Measurements from ENCODE around the gene SUPT3H.

DNA sequence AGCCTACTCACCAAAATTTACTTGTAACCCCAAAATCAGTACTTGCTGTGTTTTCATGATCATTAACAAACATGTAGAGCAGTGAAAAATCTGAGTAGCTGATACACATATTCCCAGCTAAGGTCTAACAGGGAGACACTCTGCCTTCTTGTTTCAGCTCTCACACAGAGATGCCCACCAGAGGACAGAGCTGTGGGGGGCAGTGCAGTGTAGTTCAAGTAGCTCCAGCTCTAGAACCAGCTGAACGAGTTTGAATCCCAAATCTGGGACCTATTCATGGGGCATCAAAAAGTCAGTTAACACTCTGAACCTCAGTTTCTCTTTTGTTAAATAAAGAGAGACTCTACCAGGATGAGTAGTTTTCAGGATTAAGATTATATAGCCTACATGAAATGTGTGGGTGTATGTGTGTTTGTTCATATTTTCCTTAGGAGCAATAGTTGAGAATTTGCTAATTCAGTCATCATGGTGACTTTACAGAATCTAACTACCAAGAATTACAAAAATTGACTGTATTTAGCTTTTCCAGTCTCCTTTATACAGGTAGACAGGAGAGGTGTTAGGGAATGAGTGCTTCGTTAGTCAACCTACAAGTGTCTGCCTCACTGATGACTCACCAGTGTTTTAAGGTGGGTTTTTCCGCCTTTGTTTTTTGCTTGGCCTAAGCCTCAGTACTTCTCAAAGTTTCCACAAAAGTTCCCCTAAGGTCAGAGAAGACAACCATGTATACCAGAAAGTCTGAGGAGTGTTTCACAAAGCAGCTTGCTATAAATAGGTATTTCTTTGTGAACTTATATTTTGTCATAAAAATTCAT, 213.6 kb downstream of the SUPT3H start:
- TF ChIP-seq, protein P1, sequence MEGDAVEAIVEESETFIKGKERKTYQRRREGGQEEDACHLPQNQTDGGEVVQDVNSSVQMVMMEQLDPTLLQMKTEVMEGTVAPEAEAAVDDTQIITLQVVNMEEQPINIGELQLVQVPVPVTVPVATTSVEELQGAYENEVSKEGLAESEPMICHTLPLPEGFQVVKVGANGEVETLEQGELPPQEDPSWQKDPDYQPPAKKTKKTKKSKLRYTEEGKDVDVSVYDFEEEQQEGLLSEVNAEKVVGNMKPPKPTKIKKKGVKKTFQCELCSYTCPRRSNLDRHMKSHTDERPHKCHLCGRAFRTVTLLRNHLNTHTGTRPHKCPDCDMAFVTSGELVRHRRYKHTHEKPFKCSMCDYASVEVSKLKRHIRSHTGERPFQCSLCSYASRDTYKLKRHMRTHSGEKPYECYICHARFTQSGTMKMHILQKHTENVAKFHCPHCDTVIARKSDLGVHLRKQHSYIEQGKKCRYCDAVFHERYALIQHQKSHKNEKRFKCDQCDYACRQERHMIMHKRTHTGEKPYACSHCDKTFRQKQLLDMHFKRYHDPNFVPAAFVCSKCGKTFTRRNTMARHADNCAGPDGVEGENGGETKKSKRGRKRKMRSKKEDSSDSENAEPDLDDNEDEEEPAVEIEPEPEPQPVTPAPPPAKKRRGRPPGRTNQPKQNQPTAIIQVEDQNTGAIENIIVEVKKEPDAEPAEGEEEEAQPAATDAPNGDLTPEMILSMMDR (conservative IDR thresholded peaks at IDR 0.05), result no peak
- no peak for TF ChIP-seq ZFX (IDR thresholded peaks at IDR 0.05)
